Measurements from ENCODE around the gene MCUB.

Gene MCUB

GRCh38 chr4:109701566-109702410 lies 141.7 kb downstream of the MCUB start:
- no peak for TF ChIP-seq YY1 (IDR thresholded peaks at IDR 0.05; ENCODE audit: insufficient read depth, insufficient read length)
- no peak for TF ChIP-seq SUZ12 (IDR thresholded peaks at IDR 0.05; ENCODE audit: extremely low read depth, insufficient read depth, insufficient read length)
- TF ChIP-seq ZNF274 (IDR thresholded peaks at IDR 0.05; ENCODE audit: low read depth, low read length), result no peak
- Histone ChIP-seq H3K36me3 (ENCODE audit: insufficient read depth, insufficient read length, low read length) (peaks cover 15% of the 10 kb centered on the region), H3K4me1 (ENCODE audit: insufficient read depth, insufficient read length) (no peaks in the 10 kb centered on the region), H3K9me3 (ENCODE audit: insufficient read depth, low read length) (no peaks in the 10 kb centered on the region), H3K27me3 (ENCODE audit: insufficient read depth, insufficient read length) (no peaks in the 10 kb centered on the region), H3K4me3 (ENCODE audit: insufficient read length, low read depth) (peak overlapping the region; percentile 27), H3K9ac (ENCODE audit: insufficient read length, low read depth) (no peak overlapping the region)
- DNase-seq (ENCODE audit: low read depth, low spot score), result no peak

GRCh38 chr4:109702950-109703663 lies 143.1 kb downstream of the MCUB start, which contains the start of gene CASP6:
Gene CASP6 (minus strand): TSS chr4:109703445. CDS start chr4:109703395, 50 bp downstream.
- H3K9me3 ChIP-seq (ENCODE audit: insufficient read depth, low read length), result no peaks in the 10 kb centered on the region
- TF ChIP-seq YY1 (IDR thresholded peaks at IDR 0.05; ENCODE audit: insufficient read depth, insufficient read length) (no peak), ZNF274 (IDR thresholded peaks at IDR 0.05; ENCODE audit: low read depth, low read length) (no peak), SUZ12 (IDR thresholded peaks at IDR 0.05; ENCODE audit: extremely low read depth, insufficient read depth, insufficient read length) (no peak)

GRCh38 chr4:109703664-109704361 lies 143.8 kb downstream of the MCUB start:
- Histone ChIP-seq H3K9ac (ENCODE audit: insufficient read length, low read depth) (peak overlapping the region; percentile 42), H3K4me1 (ENCODE audit: insufficient read depth, insufficient read length) (no peaks in the 10 kb centered on the region), H3K4me3 (ENCODE audit: insufficient read length, low read depth) (peak overlapping the region; percentile 70), H3K27me3 (ENCODE audit: insufficient read depth, insufficient read length) (no peaks in the 10 kb centered on the region), H3K36me3 (ENCODE audit: insufficient read depth, insufficient read length, low read length) (peaks cover 2% of the 10 kb centered on the region), H3K9me3 (ENCODE audit: insufficient read depth, low read length) (no peaks in the 10 kb centered on the region)
- TF ChIP-seq ZNF274 (IDR thresholded peaks at IDR 0.05; ENCODE audit: low read depth, low read length) (no peak), SUZ12 (IDR thresholded peaks at IDR 0.05; ENCODE audit: extremely low read depth, insufficient read depth, insufficient read length) (no peak), YY1 (IDR thresholded peaks at IDR 0.05; ENCODE audit: insufficient read depth, insufficient read length) (no peak)
- peak; percentile 1 for DNase-seq (ENCODE audit: low read depth, low spot score)

More at GRCh38 chr4:109702950-109703663, 143.1 kb downstream of the MCUB start, which contains the start of gene CASP6:
- Histone ChIP-seq H3K9ac (ENCODE audit: insufficient read length, low read depth) (peak within 1 kb of the TSS; percentile 72), H3K4me3 (ENCODE audit: insufficient read length, low read depth) (peak within 1 kb of the TSS; percentile 70), H3K4me1 (ENCODE audit: insufficient read depth, insufficient read length) (no peaks in the 10 kb centered on the region), H3K27me3 (ENCODE audit: insufficient read depth, insufficient read length) (no peaks in the 10 kb centered on the region), H3K36me3 (ENCODE audit: insufficient read depth, insufficient read length, low read length) (peaks cover 2% of the 10 kb centered on the region)
- DNase-seq (ENCODE audit: low read depth, low spot score), result peak; percentile 44

GRCh38 chr4:109708435-109708834 lies 148.4 kb downstream of the MCUB start:
- DNase-seq (ENCODE audit: low read depth, low spot score), result no peak
- Histone ChIP-seq H3K4me1 (ENCODE audit: insufficient read depth, insufficient read length) (no peaks in the 10 kb centered on the region), H3K9me3 (ENCODE audit: insufficient read depth, low read length) (no peaks in the 10 kb centered on the region), H3K4me3 (ENCODE audit: insufficient read length, low read depth) (no peak overlapping the region), H3K9ac (ENCODE audit: insufficient read length, low read depth) (no peak overlapping the region), H3K27me3 (ENCODE audit: insufficient read depth, insufficient read length) (no peaks in the 10 kb centered on the region), H3K36me3 (ENCODE audit: insufficient read depth, insufficient read length, low read length) (peaks cover 8% of the 10 kb centered on the region)
- no peak for TF ChIP-seq YY1 (IDR thresholded peaks at IDR 0.05; ENCODE audit: insufficient read depth, insufficient read length)
- no peak for TF ChIP-seq ZNF274 (IDR thresholded peaks at IDR 0.05; ENCODE audit: low read depth, low read length)
- TF ChIP-seq SUZ12 (IDR thresholded peaks at IDR 0.05; ENCODE audit: extremely low read depth, insufficient read depth, insufficient read length), result no peak

GRCh38 chr4:109708990-109709389 lies 148.9 kb downstream of the MCUB start:
- no peak overlapping the region for H3K9ac ChIP-seq (ENCODE audit: insufficient read length, low read depth)
- H3K4me1 ChIP-seq (ENCODE audit: insufficient read depth, insufficient read length), result no peaks in the 10 kb centered on the region
- H3K27me3 ChIP-seq (ENCODE audit: insufficient read depth, insufficient read length), result no peaks in the 10 kb centered on the region
- peaks cover 14% of the 10 kb centered on the region for H3K36me3 ChIP-seq (ENCODE audit: insufficient read depth, insufficient read length, low read length)
- TF ChIP-seq SUZ12 (IDR thresholded peaks at IDR 0.05; ENCODE audit: extremely low read depth, insufficient read depth, insufficient read length), result no peak
- TF ChIP-seq YY1 (IDR thresholded peaks at IDR 0.05; ENCODE audit: insufficient read depth, insufficient read length), result no peak
- TF ChIP-seq ZNF274 (IDR thresholded peaks at IDR 0.05; ENCODE audit: low read depth, low read length), result no peak
- no peaks in the 10 kb centered on the region for H3K9me3 ChIP-seq (ENCODE audit: insufficient read depth, low read length)
- H3K4me3 ChIP-seq (ENCODE audit: insufficient read length, low read depth), result no peak overlapping the region
- DNase-seq (ENCODE audit: low read depth, low spot score), result no peak

- no peak overlapping the region for H3K9ac ChIP-seq (ENCODE audit: insufficient read length, low read depth)
- no peaks in the 10 kb centered on the region for H3K27me3 ChIP-seq (ENCODE audit: insufficient read depth, insufficient read length)
- no peaks in the 10 kb centered on the region for H3K4me1 ChIP-seq (ENCODE audit: insufficient read depth, insufficient read length)
- H3K36me3 ChIP-seq (ENCODE audit: insufficient read depth, insufficient read length, low read length), result peaks cover 30% of the 10 kb centered on the region
- no peak for DNase-seq (ENCODE audit: low read depth, low spot score)
- no peak for TF ChIP-seq YY1 (IDR thresholded peaks at IDR 0.05; ENCODE audit: insufficient read depth, insufficient read length)
- TF ChIP-seq SUZ12 (IDR thresholded peaks at IDR 0.05; ENCODE audit: extremely low read depth, insufficient read depth, insufficient read length), result no peak
- no peak overlapping the region for H3K4me3 ChIP-seq (ENCODE audit: insufficient read length, low read depth)
- no peaks in the 10 kb centered on the region for H3K9me3 ChIP-seq (ENCODE audit: insufficient read depth, low read length)
These were observed 153.5 kb downstream of the MCUB start for GRCh38 chr4:109713500-109713899.
